HG03159 (cell line): Measurements from ENCODE around the gene ZNF652.

Source experiments
- ATAC-seq: cut with Tn5 transposase; IDR thresholded peaks from one replicate; pipeline ENCODE4 v1.9.1; 2021; ENCODE audit warnings: mild to moderate bottlenecking, moderate library complexity; ENCODE audit not compliant: unreplicated experiment

The ZNF652 gene

DNA sequence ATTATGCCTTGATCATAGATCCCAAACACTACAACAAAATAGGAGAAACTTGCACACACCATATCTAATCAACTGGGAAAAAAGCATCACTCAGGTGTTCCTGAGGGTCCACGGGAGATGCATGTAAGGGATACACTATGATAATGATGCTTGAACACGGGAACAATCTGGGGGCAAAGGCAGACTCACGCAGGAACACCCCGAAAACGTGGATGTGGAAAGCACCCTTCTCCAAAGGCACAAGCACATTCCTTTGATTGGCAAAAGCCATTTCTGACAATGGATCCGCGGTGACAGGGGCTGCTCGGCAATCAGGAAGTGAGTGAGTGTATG lies 1.3 kb downstream of the ZNF652 start:
- ATAC-seq, result no peak

DNA sequence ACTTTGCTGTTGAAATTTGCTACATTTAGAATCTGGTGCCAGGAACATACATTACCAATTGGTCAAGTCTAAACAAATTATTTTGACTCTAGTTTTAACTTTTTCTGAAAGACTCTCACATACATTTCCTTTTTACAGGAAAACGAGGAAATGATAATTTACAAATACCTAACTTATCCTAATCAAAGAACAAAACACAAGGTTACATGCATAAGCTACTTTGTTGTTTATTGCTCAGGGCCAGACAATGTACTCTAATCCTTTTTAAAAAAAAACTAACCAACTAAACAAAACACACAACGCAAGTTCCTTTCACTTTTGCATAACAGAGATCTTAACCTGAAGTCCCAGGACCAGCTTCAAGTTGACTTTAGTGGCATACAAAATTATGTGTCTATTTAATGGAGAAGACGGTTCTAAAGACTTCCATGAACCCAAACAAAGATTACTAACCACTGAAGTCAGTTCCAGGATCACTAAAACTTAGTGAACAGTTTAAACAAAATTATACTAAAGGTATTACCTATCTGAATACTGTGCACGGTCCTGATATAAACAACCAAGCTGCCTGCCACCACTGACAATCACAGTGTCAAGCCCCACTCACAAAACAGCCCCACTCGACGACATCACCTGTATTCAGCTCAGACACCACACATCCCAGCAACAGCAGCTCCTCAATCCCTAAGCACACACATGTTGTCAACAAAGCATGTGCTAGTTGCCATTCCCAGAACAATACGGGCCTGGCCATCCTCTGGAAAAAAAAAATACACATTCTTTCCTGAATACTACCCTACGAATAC lies 1.9 kb downstream of the ZNF652 start:
- ATAC-seq, result no peak

DNA sequence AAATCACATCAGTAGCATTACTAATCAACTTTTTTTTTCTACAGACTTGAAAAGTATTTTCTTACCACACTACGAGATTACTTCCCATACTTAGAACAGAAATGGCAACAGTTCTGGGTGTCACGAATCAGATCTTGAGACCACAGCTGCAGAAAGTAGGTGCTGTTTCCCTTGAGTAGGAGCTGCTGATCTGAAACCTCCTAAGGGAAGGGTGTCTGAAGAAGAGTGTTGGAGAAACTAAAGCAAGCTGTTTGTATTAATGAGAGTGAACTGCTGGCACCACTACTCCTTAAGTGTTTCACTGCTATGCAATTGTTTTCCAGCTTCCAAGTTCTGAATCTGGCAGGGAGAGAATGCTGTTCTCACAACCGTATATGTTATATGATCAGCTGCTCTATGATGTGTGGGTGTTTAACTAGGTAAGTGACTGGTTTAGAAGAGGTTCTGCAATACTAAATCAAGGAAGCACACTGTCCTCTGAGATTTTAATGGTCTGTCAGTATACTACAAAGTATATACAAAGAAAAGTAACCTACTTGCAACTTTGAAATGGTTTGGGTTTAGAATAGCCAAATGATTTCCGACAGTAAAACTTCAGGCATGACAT lies 3.3 kb downstream of the ZNF652 start:
- no peak for ATAC-seq

DNA sequence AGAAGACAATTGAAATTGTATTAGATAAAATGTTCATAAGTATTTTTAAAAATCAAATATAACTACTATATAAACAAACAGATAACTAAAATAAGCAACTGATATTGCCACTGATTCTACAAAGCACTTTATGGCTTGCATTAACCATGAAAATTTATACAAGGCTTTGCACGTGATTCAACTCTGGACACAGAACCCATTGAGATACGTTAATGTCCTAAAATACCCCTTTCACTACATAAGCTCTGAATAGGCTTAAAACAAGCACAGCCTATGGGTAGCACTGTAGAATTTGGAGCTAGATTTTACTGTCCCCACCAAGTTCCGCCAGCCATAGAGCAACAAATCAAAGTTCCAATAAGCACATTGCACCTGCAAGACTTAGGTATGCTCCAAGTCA lies 4.5 kb downstream of the ZNF652 start:
- ATAC-seq, result no peak

DNA sequence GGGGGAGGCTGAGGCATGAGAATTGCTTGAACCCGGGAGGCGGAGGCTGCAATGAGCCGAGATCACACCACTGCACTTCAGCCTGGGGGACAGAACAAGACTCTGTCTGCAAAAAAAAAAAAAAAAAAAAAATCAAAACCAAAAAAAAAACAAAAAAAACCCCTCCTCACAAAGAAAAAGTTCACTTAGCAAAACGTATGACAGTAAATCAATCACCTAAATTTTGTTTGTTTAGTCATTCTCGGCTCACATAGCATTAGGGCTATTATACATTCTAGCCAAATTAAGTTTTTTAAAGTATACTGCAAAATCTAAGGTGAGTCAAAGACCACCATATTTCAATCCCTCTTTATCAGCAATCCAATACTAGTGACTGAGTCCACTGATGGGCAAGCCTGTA lies 5.7 kb downstream of the ZNF652 start:
- ATAC-seq, result no peak

DNA sequence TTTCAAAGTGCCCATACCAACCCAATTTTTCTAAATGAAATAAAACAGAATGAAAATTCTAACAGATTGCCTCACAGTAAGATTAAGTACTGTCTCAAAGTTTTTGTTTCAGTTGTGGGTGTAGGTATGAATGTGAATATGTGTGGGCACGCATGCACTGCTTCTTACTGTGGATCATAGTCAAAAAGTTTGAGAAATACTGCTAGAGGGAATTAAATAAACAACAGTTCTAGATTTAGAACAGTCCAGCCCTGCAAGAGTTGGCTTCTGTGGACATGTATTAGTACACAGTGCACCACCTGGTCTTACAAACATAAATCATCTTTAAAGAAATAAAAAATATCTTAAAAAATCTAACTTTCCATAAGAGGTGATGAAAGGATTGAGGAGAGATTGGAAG lies 8.4 kb downstream of the ZNF652 start:
- no peak for ATAC-seq

DNA sequence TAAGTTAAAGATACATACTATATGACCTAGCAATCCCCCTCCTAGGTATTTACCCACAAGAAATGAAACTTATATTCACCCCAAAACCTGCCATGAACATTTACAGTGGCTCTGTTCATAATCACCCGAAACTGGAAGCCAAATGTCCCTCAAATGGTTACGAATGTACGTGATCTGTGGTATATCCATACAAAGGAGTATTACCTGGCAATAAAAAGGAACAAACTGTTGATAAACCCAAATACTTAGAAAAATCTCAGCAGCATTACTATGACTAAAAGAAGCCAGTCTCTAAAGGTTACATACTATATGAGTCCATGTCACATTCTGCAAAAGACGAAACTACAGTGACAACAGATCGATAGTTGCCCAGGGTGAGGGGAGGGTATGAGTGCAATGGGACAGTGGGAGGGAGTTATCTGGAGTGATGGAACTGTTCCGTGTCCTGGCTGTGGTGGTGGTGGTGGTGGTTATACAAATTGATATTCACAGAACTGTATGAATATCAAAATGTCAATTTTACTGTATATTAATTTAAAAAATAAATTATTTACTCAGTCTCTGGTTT lies 9.4 kb downstream of the ZNF652 start:
- no peak for ATAC-seq

DNA sequence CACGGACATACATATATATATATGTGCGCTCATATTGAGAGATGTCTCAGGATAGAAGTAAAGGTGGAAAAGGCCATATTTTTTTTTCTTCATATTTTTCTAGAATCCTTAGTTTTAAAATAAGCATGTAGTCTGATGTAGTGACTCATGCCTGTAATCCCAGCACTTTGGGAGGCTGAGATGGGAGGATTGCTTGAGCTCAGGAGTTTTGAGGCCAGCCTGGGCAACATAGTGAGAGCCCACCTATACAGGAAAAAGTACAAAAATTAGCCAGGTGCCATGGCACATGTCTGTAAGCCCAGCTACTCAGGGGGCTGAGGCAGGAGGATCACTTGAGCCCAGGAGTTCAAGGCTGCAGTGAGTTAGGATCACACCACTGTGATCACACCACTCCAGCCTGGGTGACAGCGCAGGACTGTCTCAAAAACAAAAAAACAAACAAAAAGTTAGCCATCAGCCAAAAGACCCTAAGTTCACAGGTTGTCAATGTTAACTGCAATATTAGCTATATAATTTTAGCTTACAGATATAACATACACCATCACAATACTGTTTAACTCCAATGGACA lies 10.4 kb downstream of the ZNF652 start:
- no peak for ATAC-seq

DNA sequence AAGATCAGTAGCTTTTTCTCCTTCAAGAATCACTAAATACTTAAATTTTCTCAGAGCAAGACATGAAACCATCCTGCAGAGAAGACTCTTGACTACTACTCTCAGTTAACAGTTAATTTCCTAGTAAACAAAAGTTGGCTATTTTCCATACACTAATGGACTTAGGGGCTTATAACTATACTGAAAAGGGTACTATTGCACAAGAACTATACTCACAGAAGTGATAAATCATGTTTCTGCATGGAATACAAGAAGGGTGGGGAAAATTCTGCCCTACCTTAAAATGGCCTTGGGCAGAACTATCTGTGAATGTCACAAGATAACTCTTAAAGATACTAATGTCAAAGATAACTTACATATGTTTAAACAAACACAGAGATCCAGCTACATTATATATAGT lies 12.5 kb downstream of the ZNF652 start:
- no peak for ATAC-seq

DNA sequence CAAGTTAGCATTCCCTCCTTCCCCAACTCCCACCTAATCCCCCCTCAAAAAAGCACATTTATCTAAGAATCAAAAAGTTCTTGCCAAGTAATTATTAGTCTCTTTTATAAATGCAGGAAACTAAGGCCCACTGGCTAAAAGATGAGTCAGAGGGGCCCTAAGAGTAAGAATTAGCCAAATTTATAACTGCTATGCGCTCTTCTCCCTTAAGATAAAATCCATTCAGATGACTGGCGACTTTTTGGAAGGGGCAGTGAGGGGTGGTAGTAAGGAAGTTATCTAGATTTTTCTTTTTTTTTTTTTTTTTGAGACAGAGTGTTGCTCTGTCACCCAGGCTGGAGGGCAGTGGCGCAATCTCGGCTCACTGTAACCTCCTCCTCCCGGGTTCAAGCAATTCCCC lies 17.1 kb downstream of the ZNF652 start:
- ATAC-seq, result no peak

DNA sequence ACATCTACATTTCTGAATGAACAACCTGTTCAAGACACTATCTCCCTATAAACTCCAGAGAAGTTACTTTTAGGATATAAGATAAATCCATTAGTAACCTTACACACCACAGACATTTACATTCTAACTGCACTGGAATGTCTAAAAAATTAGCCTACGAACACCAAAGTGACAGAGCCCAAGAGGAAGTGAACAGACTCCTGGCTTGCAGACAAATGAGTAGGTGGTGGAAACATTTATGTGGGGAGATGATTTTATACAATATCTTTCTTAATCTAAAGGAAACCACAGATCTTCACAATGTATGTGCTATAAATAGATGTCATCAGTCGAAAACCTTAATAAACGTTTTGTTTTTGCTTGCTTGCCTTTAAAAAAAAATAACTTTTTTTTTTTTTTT lies 18.8 kb downstream of the ZNF652 start:
- ATAC-seq, result no peak

DNA sequence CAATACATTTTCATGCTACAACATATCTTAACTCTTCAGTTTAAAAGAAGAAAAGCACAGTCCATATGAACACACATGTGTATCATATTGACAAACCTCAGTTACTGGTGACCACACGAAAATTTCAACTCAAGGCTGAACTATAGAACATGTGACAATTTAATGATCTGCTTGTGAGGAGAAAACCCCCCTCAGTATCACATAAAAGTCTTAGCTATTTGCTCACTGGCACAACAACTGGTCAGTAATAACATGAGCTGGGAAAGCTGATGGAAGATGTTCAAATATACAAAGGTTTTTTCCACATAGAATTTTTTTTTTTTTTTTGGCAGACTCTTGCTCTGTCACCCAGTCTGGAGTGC lies 19.5 kb downstream of the ZNF652 start:
- peak; percentile 50 for ATAC-seq

DNA sequence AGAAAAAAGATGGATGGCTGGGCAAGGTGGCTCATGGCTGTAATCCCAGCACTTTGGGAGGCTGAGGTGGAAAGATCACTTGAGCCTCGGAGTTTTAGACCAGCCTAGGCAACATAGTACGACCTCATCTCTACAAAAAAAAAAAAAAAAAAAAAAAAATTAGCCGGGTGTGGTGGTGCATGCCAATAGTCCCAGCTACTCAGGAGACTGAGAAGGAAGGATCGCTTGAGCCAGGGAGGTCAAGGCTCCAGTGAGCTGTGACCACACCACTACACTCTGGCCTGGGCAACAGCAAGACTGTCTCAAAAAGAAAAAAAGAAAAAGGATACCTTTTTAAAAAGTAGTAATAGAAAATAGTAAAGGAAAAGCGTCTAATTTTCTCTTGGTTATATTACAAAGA lies 20.7 kb downstream of the ZNF652 start:
- no peak for ATAC-seq

DNA sequence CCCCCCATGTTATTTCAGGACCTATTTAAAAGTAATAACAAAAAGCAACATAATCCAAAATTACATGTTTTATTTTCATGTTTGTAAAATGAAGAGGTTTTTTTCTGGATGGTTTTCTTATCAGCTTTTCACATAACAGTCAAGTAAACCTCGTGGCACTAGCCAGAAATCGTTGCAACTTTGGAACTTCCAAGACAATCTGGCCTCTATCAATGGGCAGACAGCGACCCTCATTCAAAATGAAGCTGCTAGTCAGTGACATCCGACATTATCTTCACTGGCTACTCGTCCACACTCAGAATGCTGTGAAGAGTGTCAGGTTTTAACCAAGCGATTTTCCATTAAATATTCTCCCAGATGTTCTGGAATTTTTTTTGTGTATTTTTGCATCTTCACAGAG lies 22.7 kb downstream of the ZNF652 start:
- no peak for ATAC-seq

DNA sequence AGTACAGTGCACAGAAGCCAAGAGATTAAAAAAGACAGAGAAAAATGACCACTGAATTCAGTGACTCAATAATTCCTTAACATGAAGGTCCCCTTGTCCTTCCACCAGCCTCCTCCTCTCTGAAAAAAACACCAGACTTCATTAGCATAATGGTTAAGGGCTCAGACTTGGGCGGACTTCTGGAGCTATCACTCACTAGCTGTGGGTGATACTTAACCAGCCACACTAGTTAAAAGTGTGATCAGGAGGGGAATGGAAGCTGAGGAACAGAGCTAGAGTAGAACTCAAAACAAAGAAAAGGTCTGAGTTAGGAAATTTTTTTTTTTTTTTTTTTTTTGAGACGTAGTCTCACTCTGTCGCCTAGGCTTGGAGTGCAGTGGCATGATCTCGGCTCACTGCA lies 23.2 kb downstream of the ZNF652 start:
- no peak for ATAC-seq

DNA sequence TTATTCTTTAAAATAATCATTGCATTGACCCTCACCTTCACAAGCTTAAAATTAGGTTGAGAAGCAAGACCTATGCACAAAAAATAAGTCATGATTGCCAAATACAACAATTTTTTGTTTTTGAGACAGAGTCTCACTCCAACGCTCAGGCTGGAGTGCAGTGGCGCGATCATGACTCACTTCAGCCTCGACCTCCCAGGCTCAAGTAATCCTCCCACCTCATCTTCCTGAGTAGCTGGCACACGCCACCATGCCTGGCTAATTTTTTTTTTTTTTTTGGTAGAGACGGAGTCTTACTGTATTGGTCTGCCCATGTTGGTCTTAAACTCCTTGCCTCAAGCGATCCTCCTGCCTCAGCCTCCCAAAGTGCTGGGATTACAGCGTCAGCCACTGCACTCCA lies 24.2 kb downstream of the ZNF652 start:
- ATAC-seq, result no peak

DNA sequence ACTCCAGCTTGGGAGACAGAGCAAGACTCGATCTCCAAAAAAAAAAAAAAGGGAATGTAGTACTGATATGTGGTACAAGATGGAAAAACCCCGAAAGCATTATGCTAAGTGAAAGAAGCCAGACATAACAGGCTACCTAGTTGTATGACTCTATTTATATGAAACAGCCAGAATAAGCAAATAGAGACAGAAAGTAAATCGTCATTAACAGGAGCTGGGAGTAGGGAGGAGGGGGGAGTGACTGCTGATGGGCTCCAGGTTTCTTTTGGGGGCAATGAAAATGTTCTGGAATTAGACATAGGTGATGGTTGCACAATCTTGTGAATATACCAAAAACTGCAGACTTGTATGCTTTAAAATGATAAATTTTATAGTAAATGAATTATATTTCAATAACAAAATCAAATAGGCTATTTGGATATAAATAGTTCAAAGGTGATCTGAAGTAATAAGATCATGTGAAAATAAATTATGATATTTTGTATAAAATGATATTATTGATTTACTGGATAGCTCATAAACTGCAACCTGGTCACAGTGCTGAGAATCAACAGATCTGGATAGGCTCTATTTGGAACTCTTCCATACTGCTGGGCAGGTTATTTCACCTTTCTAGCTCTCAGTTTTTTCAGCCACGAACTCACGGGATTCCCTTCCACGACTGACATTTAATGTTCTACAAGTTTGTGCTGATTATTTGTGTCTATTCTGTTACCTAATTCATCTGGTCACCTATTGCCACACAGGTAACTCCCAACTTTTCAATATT lies 27.1 kb downstream of the ZNF652 start:
- ATAC-seq, result no peak

DNA sequence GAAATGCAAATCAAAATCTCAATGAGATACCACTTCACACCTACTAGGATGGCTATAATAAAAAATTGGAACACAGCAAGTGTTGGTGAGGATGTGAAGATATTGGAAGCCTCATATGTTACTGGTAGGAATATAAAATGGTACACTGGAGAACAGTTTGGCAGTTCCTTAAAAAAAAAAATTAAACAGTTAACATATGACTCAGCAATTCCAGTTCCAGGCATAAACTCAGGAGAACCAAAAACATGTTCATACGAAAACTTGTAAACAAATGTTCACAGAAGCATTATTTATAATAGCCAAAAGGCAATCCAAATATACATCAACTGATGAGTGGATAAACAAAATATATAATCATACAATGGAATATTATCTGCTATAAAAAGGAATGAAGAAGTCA lies 28.2 kb downstream of the ZNF652 start:
- ATAC-seq, result no peak

DNA sequence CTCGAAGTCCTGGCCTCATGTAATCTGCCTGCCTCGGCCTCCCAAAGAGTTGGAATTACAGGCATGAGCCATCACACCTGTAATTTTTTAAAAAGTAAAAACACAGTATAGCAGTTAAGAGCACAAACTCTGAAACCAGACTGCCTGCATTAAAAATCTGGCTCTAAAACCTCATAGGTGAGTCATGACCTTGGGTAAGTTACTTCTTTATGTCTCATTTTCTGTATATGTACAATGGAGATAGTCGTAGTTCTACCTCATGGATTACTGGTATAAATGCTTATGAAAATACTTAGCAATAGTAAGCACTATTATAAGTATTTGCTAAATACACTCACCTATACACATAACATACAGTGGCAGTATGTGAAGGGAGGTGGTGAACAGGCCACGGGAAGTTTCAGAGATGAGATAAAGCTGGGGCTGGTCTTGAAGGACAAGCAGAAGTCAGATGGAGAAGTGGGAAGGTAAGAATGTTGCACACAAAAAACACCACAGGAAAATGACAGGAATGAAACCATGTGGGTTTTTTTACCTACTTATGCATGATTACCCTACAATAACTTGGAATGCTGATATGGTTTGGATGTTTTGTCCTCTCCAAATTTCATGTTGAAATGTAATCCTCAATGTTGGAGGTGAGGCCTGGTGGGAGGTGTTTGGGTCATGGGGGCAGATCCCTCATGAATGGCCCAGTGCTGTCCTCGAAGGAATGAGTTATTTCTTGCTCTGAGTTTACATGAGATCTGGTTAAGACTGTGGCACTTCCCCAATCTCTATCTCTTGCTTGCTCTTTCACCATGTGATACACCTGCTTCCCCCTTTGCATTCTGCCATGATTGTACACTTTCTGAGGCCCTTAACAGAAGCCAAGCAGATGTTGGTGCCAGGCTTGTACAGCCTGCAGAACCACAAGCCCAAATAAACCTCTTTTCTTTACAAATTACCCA lies 33.9 kb downstream of the ZNF652 start:
- no peak for ATAC-seq

DNA sequence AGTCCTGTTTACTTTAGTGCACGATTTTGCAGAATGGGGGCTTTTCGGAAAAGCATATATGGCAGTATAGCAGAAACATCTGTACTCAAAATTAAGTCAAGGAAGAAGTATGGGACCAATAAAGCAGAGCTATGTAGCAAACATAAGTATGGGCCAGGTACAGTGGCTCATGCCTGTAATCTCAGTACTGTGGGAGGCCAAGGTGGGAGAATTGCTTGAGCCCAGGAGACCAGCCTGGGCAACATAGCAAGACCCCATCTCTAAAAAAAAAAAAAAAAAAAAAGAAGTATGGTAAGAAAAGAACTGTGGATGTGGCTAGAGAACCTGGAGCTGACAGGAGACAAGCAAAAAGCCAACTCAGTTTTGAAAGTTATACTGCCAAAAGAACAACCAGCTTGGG lies 36.1 kb downstream of the ZNF652 start:
- ATAC-seq, result no peak
